ENCODE data around the gene ATRAID.
"Not testable (repeated sequence)": the region's sequence is repeated elsewhere in the genome, so short reads cannot be mapped to it uniquely, and the experiment has no call there.

Gene ATRAID

DNA sequence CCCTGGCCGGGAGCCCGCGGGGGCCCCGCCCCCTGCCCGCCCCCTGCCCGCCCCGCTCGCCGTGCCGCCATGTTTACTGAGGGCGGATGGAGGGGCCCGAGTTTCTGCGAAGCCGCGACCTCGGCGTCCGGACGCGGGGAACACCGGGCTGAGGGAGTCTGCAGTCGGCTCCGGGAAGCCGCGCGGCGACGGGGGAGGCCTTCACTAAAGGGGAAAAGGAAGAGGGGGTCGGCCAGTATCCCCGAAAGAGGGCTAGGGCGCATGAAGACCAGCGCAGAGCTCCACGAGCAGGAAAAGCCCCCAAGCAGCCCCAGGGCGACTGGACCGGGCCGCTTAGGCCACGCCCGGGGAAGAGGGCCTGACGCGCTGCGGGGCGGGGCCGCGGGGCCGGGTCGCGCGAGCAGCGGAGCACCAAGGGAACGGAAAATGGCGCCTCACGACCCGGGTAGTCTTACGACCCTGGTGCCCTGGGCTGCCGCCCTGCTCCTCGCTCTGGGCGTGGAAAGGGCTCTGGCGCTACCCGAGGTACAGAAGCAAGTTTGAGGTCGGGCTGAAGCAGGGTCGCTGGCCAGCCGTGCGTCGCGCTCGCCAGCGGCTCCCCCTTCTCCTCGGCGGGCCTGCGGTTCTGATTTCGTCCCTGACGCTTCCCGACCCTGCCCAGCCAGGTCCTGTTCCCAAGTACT lies at the start of gene ATRAID, which contains the start of gene SLC5A6:
ATRAID (plus strand) TSS at position 99 of the 683 bp plus-strand sequence; CDS start at position 427, 328 bp downstream.
SLC5A6 (minus strand) TSS at position 326 of the 683 bp plus-strand sequence. CDS start 4,618 bp downstream, outside the sequence.
- peak; percentile 82 to 88 (median 82) for DNase-seq

- no peak for DNase-seq
Measured at GRCh38 chr2:27162151-27163121, 49.4 kb upstream of the ATRAID start.

GRCh38 chr2:27164960-27165763 lies 46.7 kb upstream of the ATRAID start:
- no peak for DNase-seq

DNA sequence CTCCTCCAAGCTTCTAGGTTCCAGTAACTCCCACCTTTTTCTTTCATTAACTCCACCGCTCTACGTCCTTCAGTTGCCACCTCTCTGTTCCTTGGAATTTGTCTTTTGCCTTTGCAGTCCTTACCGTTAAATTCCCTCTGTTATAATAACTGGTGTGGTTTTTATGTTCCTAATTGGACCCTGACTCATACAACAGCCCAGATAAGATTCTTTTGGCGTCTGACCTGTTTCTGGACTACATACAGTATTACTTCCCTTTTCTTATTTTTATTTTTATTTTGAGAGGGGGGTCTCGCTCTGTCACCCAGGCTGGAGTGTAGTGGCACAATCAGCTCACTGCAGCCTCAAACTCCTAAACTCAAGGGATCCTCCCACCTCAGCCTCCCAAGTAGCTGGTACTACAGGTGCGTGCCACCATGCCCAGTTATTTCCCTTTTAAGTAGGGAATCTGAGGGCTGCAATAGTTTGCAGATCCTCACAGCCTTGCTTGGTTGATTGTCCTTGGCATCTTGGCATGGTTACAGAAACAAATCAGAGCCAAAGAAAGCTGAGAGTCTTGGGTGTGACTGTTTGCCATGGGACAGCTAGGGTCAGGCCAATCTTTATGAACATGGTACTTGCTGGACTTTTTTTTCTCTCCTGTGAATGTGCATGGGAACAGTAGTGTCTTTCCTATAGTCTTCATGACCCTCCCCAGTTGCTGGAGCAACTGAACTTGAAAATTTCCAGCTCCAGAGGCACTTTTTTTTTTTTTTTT lies 41.1 kb upstream of the ATRAID start:
- DNase-seq, result no peak

DNA sequence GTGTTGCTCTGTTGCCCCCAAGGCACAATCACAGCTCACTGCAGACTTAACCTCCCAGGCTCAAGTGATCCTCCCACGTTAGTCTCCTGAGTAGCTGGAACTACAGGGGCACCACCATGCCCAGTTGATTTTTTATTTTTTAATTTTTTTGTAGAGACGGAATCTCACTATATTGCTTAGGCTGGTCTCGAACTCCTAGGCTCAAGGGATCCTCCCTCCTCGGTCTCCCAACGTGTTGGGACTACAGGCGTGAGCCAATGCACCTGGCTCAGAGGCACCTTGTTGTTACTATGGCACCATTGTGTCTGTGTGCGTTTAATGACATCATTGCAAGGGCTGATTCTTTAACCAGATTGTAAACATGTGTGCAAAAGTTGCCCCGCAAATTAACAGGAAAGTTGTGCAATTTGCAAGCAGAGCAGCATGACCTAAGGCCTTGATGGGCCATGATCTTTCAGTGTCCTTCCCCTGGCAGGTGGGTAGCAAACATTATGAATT lies 40.4 kb upstream of the ATRAID start:
- no peak for DNase-seq

DNA sequence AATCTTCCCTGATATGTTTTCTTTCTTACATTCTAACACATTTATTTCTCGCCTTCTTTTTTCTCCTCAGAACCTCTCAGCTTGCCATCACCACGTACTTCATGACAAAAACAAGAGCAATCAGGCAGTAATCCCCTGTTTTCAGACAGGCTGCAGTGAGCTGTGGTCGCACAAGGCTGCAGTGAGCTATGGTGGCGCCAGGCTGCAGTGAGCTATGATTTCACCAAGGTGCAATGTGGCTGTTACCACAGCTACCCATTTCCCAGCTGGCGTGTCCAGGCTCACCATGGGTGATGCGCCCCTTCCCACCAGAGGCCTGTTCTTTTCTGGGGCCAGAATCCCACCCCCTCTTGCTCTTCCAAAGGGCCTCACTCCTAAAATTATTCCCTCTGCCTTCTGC lies 37.2 kb upstream of the ATRAID start:
- no peak for DNase-seq

GRCh38 chr2:27175330-27175729 lies 36.5 kb upstream of the ATRAID start:
- DNase-seq, result no peak

GRCh38 chr2:27175781-27176180 lies 36.1 kb upstream of the ATRAID start:
- DNase-seq, result not testable (repeated sequence)

GRCh38 chr2:27177441-27178351 lies 34.1 kb upstream of the ATRAID start:
- no peak for DNase-seq

GRCh38 chr2:27178469-27178868 lies 33.4 kb upstream of the ATRAID start:
- DNase-seq, result no peak

- no peak for DNase-seq
Measured at GRCh38 chr2:27179344-27180000, 32.4 kb upstream of the ATRAID start.

- DNase-seq, result no peak
Measured at GRCh38 chr2:27182346-27182745, 29.5 kb upstream of the ATRAID start.

GRCh38 chr2:27184115-27184514 lies 27.7 kb upstream of the ATRAID start:
- DNase-seq, result no peak

DNA sequence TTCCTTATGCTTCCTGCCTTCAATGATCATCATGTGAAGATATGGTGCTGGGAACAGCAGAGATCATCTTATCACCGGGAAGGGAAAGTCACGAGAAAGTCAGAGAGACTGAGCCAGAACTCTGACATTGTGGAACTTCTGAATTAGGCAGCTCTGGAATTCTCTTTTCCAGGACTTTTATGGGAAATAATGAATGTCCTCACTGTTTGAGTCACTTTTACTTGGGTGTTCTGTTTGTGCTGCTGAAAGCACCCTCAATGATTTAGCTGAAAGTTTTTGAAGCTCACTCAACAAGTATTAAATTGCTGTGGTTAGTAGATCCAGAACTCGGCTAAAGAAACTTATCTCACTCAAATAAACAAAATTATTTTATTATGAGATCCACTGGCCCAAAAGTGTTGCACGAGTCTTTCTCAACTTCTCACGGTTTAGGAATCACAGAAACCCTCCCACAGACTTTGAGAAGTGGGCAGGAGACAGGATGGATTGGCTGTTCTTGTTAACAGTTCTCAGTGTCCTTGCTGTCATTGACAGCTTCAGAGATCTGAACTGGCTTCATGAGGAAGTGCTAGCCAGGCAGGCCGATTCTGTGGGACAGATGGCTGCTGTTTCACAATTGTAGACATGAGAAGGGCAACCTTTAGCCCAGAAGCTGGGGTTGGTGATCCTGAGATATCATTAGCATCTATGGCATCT lies 26.4 kb upstream of the ATRAID start:
- DNase-seq, result no peak

DNA sequence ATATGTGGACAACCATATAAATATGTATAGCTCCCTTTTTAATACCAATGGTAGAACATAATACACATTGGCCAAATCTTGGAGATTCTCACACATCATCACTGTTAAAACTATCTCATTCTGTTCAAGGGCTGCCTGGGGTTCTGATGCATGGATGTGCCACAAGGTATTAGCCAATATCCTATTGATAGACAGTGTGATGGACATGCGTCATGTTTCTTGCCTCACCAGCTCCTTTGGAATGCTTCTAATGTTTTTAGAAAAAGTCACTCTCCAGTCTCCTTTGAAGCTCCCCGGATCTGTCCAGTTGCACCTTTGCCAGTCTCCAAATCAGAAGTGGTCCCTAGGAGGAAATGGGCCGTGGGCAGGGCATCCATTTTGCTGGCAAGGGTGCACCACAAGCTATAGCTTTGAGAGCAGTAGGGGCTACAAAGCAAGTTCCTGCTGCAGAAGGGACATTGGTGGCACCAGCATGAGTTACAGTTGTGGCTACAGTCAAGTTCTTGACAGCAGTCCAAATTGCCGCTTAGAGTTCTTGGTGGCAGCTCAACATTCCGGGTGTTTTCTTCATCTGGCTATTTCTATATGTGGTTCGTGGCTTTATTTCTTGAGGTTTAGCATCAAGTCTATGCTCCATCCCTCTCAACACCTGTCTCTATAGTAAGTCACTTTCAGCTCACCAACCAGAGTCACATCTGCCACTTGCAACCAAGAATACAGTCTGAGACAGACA lies 25.1 kb upstream of the ATRAID start:
- DNase-seq, result no peak

DNA sequence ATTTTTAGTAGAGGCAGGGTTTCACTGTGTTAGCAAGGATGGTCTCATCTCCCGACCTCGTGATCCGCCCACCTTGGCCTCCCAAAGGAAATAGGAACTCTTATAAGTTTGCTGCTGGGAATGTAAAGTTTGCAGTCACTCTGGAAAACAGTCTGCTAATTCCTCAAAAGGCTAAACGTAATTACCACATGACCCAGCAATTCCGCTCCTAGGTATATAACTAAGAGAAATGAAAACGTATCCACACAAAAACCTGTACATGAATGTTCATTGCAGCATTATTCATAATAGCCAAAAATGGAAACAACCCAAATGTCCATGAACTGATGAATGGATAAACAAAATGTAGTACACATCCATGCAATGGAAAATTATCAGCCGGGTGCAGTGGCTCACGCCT lies 21.9 kb upstream of the ATRAID start:
- DNase-seq, result no peak

- peak in 1 of 4 experiments; percentile 8 for DNase-seq
Measured at GRCh38 chr2:27191070-27191829, 20.6 kb upstream of the ATRAID start.
